HG02642 (cell line): ENCODE data around the gene UQCC2.

Experiments
- ATAC-seq: cut with Tn5 transposase; IDR thresholded peaks from one replicate; pipeline ENCODE4 v1.9.1; 2021; ENCODE audit warnings: mild to moderate bottlenecking; ENCODE audit not compliant: unreplicated experiment, poor library complexity

Gene UQCC2

GRCh38 chr6:33727126-33727525 lies 15.6 kb upstream of the UQCC2 start:
- ATAC-seq = no peak

GRCh38 chr6:33726696-33727095 lies 15.2 kb upstream of the UQCC2 start:
- no peak for ATAC-seq

GRCh38 chr6:33725891-33726673 lies 14.6 kb upstream of the UQCC2 start:
- no peak for ATAC-seq

- ATAC-seq = no peak
Measured at GRCh38 chr6:33725222-33725621, 13.7 kb upstream of the UQCC2 start.

GRCh38 chr6:33724102-33725023 lies 12.9 kb upstream of the UQCC2 start:
- no peak for ATAC-seq

- no peak for ATAC-seq
Measured at GRCh38 chr6:33723371-33724085, 12.0 kb upstream of the UQCC2 start.

GRCh38 chr6:33722103-33722623 lies 10.7 kb upstream of the UQCC2 start:
- ATAC-seq = no peak

GRCh38 chr6:33721508-33721907 lies 10.0 kb upstream of the UQCC2 start:
- ATAC-seq = no peak

GRCh38 chr6:33720998-33721397 lies 9.5 kb upstream of the UQCC2 start:
- no peak for ATAC-seq

GRCh38 chr6:33719326-33719987 lies 8.0 kb upstream of the UQCC2 start:
- no peak for ATAC-seq

- ATAC-seq = no peak
Measured at GRCh38 chr6:33718713-33719112, 7.2 kb upstream of the UQCC2 start.

GRCh38 chr6:33717934-33718455 lies 6.5 kb upstream of the UQCC2 start:
- ATAC-seq = no peak

- ATAC-seq = no peak
Measured at GRCh38 chr6:33716890-33717632, 5.6 kb upstream of the UQCC2 start.

- no peak for ATAC-seq
Measured at GRCh38 chr6:33716379-33716778, 4.9 kb upstream of the UQCC2 start.

GRCh38 chr6:33714385-33715040 lies 3.0 kb upstream of the UQCC2 start:
- ATAC-seq = no peak

- ATAC-seq = no peak
Measured at GRCh38 chr6:33713786-33714185, 2.3 kb upstream of the UQCC2 start.

- ATAC-seq = no peak
Measured at GRCh38 chr6:33712914-33713313, 1.4 kb upstream of the UQCC2 start.

GRCh38 chr6:33710296-33711121 lies 991 bp downstream of the UQCC2 start:
- no peak for ATAC-seq
